CD4-positive, alpha-beta T cell treated with Interleukin-2 at 100 ng/mL for 4 hours (primary cell): Measurements from ENCODE around the gene OGDH.

Experiments
- DNase-seq: peaks from one replicate; pipeline ENCODE4 v3.0.0-alpha.2; 2020; ENCODE audit warnings: low spot score

OGDH gene

GRCh38 chr7:44638611-44639557 is 32.5 kb downstream of the OGDH start:
- DNase-seq = peak; percentile 90

- DNase-seq = no peak
Measured at GRCh38 chr7:44639671-44640321, 33.4 kb downstream of the OGDH start.

- no peak for DNase-seq
Measured at GRCh38 chr7:44643206-44643605, 36.8 kb downstream of the OGDH start.

- no peak for DNase-seq
Measured at GRCh38 chr7:44645254-44645653, 38.8 kb downstream of the OGDH start.

- DNase-seq = no peak
Measured at GRCh38 chr7:44645696-44646095, 39.3 kb downstream of the OGDH start.

GRCh38 chr7:44646176-44646920 is 39.9 kb downstream of the OGDH start:
- no peak for DNase-seq

GRCh38 chr7:44646921-44647636 is 40.7 kb downstream of the OGDH start:
- DNase-seq = no peak

- DNase-seq = no peak
Measured at GRCh38 chr7:44647981-44648714, 41.7 kb downstream of the OGDH start.

GRCh38 chr7:44650242-44650641 is 43.8 kb downstream of the OGDH start:
- no peak for DNase-seq

- no peak for DNase-seq
Measured at GRCh38 chr7:44650772-44651171, 44.3 kb downstream of the OGDH start.

- no peak for DNase-seq
Measured at GRCh38 chr7:44652535-44652934, 46.1 kb downstream of the OGDH start.

GRCh38 chr7:44654255-44654796 is 47.9 kb downstream of the OGDH start:
- no peak for DNase-seq

GRCh38 chr7:44655341-44655740 is 48.9 kb downstream of the OGDH start:
- no peak for DNase-seq

- no peak for DNase-seq
Measured at GRCh38 chr7:44658979-44659378, 52.6 kb downstream of the OGDH start.

GRCh38 chr7:44661233-44661632 is 54.8 kb downstream of the OGDH start:
- DNase-seq = no peak

- no peak for DNase-seq
Measured at GRCh38 chr7:44664780-44665461, 58.5 kb downstream of the OGDH start.

- DNase-seq = no peak
Measured at GRCh38 chr7:44665531-44666213, 59.2 kb downstream of the OGDH start.

GRCh38 chr7:44666566-44666965 is 60.1 kb downstream of the OGDH start:
- no peak for DNase-seq

GRCh38 chr7:44667190-44667589 is 60.8 kb downstream of the OGDH start:
- DNase-seq = no peak

- DNase-seq = no peak
Measured at GRCh38 chr7:44671069-44671468, 64.6 kb downstream of the OGDH start.
